Hematopoietic multipotent progenitor cell treated with erythropoietin and hydrocortisone succinate and interleukin-3 and kit ligand, for 17 days (in vitro differentiated cells): Measurements from ENCODE around the gene NLGN1.
"Not testable (repeated sequence)": the region's sequence is repeated elsewhere in the genome, so short reads cannot be mapped to it uniquely, and the experiment has no call there.

Experiments
- DNase-seq: peaks from one replicate; pipeline ENCODE4 v3.0.0-alpha.2; 2015; ENCODE audit warnings: low spot score

Gene NLGN1

DNA sequence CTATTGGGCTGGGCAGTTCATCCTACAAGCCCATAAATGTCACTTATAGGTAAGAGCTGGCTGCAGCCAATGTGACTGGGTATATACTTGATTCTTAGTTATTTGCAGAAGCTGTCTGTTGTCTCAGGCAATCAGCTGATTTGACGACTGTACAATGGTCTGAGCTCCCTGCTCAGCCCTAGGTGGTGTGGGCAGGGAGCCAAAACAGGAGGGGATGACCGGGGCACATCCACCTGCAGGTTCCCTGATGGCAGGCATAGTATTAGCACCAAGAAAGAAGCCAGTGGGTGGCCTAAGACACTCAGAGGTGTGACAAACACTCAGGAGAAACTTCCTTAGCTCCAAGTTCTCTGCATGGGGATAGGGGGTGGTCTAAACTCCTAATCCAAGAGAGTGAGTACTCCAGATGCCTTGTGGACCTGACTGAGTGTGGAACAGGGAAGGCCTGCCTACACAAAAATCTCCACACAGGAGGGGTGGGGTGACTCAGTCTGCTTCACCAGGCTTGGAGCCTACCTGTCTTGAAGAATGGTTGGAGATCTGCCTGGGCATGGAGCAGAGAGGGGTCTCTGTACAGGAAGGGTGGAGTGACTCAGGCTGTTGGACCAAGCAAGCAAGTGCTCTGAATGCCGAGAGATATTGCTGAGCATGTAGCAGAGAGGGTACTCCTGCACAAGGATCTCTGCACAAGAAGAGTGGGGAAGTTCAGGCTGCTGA, 771.2 kb downstream of the NLGN1 start:
- no peak for DNase-seq

DNA sequence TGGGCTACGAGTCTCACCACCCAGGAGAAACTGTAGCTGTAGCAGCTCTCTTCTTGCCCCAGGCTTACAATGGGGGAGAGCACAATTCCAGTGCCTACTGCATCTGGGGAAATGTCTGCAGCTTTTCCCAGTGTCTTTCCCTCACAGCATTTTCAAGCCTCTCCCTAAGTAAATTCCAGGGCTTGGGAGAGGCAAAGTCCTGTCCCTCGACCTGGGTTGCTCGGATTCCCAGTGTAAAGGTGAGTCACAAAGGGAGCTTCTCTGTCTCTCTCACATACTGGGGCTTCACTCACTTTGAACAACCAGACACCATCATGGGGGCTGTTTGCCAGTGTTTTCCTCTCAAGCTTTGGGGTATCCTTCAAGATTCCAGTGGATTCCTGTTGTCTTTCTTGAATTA, 772.2 kb downstream of the NLGN1 start:
- no peak for DNase-seq

DNA sequence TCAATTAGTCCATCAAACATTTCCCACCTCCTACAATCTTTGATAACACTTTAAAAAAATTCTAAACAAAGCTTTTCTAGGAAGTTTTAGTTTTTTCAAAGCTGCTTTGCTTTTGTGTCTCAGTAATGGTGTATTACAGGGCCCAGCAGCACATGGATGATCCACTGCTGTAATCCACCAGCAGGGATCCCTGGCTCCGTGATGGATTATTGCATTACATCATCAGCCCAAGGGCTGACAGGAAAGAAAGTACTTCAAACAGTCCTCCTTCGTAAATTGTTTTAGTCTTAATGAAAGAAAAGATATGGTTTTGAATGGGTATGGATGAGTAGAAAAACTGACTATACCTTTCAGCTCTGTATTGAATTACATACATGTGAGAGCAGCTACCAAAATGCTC, 772.7 kb downstream of the NLGN1 start:
- DNase-seq: no peak

DNA sequence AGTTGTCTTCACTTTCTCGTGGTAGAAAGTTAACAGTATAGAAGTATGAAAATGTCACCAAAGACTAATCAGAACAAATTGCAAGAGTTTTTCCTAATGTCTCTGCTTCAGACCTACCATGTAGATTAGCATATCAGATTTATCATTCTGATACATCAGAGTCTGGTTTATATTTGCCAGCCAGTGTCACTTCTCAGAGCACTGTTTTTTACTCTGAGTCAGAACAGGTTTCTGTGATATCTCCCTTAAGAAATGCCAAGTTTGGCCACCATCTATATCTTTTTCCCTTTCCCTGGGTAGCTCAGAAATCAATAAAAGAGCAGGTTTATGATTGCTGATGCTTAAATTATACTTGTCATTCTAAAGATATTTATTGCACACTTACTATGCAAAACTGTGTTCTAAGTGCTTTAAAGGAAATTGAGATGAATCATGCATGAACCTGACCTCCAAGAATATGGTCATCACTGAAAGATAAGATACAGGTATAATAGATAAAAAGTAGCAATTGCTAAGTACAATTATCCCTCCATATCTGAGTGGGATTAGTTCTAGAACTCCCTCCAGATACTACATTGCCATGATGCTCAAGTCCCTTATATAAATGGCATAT, 788.9 kb downstream of the NLGN1 start:
- DNase-seq: no peak

DNA sequence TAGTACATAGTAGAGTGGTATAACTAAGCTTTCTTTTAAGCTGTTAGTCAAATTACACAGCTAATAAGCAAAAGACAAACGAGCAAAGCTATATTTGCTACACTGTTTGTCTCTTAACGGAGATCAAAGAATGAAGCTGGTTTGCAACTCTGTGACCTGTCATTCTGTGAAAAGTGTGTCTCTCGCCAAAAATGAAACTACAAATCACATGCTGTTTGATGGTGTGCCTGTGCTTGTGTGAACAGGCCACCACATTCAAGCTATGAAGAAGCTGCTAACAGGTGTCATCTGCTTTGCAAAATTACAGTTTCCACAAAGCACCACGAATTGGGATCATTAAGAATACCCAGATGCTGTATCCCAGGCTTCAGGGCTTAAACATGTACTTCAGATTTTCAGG, 793.8 kb downstream of the NLGN1 start:
- DNase-seq: no peak

DNA sequence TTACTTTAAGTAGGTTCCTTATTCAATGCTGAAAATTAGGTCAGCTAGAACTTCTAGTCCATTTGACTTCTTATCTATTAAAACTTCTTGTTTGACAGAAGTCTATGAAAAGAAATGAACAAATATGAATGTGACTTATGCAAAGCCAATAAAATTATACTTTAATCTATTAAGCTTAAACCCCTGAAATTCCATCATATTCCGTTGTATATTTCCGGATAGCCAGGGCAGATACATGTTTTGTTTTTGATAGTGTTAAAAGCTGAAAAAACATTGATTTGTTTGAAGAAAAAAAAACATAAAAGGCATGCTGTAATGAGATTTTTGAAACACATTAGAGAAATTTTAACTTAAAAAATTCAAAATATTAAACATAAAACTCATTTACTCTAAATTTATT, 794.4 kb downstream of the NLGN1 start:
- no peak for DNase-seq

DNA sequence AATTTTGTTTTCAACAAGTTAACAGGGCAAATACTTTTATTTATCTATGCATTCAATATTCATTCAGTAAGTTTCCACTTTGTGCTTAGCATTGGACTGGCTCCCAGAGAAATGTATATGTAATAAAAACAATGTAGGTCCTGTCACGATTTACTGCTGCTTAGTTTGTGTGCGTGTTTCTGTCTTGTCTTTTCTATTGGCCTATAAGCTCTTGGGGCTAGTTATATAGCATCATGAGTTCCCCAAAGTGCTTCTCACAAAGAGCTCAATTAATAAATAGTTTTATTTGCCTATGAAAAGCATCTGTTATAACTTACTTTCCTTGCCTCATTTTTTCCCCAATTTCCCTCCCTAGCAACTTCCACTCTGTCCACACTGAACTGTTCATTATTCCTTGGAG, 794.9 kb downstream of the NLGN1 start:
- no peak for DNase-seq

DNA sequence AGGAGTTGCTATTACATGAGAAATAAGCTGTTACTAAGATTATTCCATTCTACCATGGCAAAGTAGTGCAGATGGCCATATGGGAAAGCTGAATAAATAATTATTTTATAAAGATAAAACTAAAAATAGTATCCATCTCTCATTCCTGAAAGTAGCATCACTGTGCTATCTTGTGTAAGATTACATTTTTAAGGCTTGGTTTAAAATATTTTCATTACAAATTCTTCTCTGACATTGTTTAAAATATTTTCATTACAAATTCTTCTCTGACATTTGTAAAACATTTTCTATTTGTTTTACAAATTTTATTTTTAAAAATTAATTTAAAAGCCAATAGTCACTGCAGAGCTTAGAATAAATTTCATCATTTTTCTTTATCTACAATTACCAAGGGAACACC, 796.1 kb downstream of the NLGN1 start:
- no peak for DNase-seq

DNA sequence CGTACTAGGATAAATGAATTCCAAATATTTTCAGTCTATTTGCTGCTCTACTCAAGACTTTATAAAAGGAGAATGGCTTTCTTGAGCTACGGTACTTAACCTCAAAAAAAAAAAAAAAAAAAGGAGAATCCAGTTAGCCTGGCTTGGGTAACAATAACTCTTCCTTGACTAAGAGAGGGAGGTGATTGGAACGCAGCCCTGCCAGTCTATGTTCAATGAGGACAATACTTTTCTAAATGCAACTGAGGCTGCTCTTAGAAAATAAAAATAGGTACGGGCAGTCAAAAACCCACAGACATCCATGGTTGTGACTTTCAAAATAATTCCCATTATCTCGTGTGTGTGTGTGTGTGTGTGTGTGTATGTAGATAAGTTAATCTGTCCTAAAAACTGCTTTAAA, 799.9 kb downstream of the NLGN1 start:
- no peak for DNase-seq

DNA sequence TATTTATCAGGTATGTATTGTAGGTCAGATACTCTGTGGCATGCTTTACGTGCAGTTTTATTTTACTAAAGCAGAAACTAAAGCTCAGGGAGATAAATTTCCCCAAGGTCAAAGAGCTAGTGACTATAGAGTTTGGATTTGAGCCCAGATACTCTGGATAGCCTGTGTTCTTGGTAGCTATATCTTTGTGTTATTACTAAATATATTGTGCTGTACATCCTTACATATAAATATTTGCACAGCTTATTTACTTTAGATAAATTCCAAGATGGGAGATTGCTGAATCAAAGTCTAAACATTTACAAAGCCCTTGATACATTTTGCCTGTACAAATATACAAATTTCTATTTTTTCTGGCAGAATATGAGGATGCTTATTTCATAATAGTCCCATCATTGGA, 800.7 kb downstream of the NLGN1 start:
- DNase-seq: no peak

DNA sequence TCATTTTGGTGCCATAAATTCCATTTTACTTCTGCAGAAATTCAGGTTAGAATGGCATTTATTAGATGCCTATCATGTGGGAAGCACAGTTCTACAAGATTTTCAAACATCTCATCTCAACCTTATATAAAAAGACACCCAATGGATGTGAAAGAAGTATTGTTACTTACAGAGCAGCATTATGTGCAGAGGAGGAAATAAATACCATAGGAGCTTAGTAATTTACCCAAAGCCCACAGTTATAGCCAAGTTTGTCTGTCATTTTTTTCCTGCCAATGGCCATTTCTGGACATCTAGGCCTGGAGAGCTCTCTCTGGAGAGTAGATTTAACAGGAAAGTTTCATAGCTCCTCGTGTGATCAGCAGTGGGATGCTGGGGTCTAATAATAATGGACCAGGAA, 802.2 kb downstream of the NLGN1 start:
- no peak for DNase-seq

DNA sequence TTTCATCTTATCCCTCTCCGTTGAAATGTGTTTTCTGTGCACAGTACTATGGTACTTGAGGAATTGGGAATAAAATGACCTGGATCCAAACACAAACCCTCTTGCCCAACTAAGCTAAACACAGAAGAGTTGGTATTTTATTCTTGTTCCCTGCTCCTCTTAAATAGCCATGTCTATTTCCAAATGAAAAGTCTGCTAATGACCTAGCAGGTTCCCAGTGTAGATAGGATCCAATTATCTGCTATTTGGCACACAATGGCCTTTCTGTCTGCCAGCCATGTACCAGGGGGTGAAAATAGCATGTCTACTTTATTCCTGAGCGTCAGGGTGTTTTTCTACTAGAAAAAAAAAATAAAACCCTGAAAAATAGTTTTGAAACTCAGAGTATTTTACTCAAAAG, 804.6 kb downstream of the NLGN1 start:
- no peak for DNase-seq

DNA sequence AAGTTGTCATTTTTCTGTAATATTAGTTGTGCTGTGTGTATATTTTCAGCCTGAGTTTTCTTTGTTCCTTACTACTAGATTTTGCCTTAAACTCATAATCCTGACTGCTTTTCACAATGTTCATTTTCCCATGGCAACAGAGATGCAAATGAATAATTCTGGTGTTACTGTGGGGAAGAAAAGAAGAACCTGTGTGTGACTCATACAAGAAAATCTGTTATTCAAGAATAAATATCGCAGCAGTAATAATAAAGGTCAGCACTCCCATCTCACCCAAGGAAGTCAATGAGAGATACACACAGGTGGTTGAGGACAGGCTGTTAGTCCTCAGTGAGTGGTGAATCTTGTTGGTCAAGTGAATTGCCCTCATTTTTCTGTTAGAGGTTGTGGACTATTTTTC, 805.0 kb downstream of the NLGN1 start:
- no peak for DNase-seq

DNA sequence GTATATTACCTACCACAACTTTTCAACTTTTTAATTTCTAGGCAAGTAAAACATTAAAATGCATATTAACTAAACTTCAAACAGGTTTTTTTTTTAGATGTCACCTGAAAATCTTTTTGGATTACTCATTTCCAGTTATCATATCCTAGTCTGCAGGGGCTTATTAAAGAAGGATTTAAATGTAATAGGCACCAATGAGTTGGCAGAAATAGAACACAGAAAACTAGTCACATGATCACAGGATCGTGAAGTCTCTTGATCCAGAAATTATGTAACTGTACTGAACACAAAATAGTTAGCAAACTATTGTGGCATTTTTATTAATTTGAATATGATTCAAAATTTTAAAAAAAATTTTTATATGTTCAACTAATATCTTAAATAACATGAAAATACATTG, 807.2 kb downstream of the NLGN1 start:
- no peak for DNase-seq

DNA sequence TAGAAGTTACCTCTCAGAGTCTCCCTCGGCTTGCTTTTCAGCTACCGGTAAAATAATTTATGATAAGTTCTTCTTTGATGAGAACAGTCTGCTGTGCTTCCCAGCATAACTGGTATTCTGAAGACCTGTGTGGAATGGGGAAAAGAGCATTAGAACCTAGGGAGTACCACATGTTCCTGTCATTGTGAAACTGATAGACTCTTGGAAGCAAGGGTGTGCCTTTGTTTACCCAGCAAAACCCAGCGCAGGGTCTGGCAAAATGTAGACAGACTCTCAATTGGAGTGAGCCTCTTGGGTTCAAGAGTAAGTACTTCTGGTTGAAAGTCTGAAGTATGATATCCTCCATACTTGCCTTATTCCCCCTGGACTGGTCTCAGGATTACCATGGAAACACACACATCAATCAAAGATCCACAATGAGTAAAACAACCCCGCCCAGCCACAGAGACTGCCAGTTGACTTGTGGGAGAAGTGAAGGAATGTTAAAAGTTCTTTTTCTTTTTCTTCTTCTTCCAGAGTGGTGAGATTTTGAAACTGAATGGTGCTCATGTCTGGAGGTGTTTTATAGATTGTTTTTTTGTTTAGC, 809.2 kb downstream of the NLGN1 start:
- DNase-seq: no peak

DNA sequence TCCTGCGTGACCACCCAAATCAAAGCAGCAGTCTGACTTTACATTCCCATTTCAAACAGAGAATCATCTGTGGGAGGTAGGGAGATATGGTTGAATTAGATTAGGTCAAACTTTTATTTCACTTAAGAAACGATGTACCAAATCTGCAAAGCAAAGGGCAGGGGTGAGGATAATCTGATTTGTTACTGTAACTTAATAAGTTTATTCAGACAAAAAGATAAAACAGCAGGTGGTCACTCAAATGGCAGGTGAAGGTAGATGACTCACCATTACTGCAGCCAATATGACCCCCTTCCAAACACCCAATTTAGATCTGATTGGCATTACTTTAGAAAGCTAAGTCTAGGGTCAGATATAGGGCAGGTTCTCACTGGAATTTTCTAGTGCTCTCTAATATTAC, 810.6 kb downstream of the NLGN1 start:
- DNase-seq: no peak

DNA sequence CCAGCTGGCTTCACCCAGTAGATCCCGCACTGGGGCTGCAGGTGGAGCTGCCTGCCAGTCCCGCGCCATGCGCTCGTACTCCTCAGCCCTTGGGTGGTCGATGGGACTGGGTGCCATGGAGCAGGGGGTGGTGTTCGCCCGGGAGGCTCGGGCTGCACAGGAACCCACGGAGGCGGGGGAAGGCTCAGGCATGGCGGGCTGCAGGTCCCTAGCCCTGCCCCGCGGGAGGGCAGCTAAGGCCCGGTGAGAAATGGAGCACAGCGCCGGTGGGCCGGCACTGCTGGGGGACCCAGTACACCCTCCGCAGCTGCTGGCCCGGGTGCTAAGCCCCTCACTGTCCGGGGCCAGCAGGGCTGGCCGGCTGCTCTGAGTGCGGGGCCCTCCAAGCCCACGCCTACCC, 814.4 kb downstream of the NLGN1 start:
- not testable (repeated sequence) for DNase-seq

DNA sequence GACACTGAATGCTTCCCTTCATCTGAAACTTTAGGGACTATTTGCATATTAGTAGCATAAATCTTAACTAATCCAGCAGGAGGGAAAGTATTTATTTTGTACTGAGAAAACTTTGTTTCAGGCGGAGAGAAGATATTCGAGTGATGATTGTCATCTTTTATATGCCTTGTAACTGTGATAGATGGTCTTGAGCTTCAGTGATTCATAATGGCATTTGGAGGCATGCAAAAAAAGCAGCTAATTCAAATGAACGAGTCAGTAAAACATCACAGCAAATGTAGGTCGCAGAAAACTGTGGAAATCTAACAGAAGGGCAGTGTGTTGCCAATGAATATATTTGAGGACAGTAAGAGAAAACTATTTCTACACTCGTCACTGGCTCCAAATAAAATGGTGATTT, 817.9 kb downstream of the NLGN1 start:
- no peak for DNase-seq

DNA sequence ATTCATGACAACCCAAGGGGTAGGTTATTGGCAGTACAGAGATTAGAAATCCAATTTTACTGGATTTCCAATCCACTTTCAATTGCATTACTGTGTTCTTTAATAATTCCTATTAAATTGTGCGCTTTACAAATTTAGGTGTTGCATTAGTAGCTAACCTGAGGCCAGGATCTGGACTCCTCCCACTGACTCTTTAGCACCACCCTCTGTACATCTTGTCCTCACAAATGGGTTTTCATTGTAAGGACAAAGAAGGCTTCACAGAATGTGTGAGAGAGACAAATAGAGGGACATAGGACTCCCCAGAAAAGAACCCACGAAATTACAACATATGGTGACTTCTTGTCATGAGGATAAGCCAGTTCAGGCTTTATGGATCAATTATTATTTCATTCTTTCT, 818.5 kb downstream of the NLGN1 start:
- no peak for DNase-seq

DNA sequence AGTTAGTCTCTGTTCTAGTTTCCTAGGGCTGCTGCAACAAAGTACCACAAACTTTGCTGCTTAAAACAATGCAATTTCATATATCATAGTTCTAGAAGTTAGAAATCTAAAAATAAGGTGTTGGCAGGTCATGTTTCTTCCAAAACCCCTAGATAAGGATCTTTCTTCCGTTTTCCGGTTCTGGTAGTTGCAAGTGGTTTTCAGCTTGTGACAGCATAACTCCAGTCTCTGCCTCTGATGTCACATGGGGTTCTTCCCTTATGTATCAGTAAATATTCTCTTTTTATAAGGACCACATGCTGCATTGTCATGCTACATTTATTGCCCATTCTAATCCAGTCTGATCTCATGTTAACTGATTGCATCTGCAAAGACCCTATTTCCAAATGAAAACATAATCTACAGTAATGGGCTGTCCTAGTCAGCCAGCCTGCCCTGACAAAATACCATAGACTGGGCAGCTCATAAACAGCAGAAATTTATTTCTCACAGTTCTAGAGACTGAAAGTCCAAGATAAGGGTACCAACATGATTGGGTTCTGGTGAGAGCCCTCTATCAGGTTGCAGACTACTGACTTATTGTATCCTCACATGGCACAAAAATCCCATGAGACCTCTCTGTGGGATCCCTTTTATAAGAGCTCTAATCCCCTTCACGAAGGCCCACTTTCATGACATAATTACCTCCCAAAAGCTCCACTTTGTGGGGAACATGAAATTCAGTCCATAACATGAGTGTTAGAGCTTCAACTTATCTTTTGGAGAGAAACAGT, 819.6 kb downstream of the NLGN1 start:
- DNase-seq: no peak

DNA sequence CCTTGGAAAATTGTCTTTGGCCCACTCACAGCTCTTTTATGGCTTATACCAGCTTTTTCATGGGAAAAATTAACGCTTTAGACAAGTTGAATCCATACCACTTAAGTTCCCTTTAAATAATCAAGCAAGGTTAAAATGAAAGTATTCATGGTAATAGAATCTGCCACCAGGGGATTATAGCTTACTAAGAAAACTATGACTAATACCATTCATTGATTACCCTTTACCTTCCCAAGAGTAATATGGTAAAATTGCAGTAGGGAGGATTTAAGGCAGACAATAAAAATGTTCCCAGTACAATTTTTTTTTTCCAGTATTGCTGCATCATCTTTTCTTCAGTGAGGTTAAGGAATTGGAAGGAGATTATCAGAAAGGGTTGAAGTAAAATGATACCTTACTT, 820.5 kb downstream of the NLGN1 start:
- no peak for DNase-seq

DNA sequence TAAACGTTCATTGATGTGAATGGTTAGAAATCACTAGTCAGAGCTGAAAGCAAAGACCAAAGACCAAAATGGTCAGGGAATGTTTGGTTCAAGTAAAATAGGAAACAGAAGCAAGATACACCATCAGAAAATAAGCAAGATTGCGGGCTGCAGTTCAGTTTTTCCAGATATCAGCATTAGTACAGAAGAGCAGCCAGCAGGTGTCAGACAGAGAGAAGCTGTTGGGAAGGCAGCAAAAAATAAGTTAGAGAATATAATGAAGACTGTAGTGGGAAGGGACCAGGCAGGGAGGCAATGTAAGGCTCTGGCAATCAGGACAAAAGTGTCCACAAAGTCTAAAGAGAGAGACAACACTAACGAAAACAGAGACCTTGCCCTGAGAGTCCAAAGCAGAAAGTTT, 822.2 kb downstream of the NLGN1 start:
- no peak for DNase-seq
